ENCODE data around the gene CASP6.

Gene CASP6

GRCh38 chr4:109703664-109704361 lies 568 bp upstream of the CASP6 start:
- H3K9me3 ChIP-seq (ENCODE audit: insufficient read depth, low read depth, low read length): no peaks in the 10 kb centered on the region
- H2BK5ac ChIP-seq (ENCODE audit: low read depth, low read length, poor library complexity): no peak overlapping the region
- H3K23ac ChIP-seq (ENCODE audit: low read length): no peak overlapping the region
- peak overlapping the region; percentile 85 for H3K4me3 ChIP-seq (ENCODE audit: low read depth, low read length)
- no peak overlapping the region for H3K27ac ChIP-seq (ENCODE audit: low read depth, low read length)
- H3K18ac ChIP-seq (ENCODE audit: low read length): no peak overlapping the region
- no peak for DNase-seq
- peak overlapping the region; percentile 12 for H3K9ac ChIP-seq (ENCODE audit: low read length)
- H3K4ac ChIP-seq (ENCODE audit: low read depth, low read length): no peak overlapping the region
- peaks cover 0 to 4% of the 10 kb centered on the region in 2 experiments for H3K36me3 ChIP-seq (ENCODE audit: control insufficient read depth in 1 of 2, insufficient read depth in 2 of 2, low read length in 2 of 2)
- peaks cover 10% of the 10 kb centered on the region for H3K79me1 ChIP-seq (ENCODE audit: low read length)
- peak overlapping the region; percentile 78 for H4K8ac ChIP-seq (ENCODE audit: low read depth, low read length)
- peak overlapping the region; percentile 34 for H2BK12ac ChIP-seq (ENCODE audit: low read length)
- peaks cover 5 to 10% of the 10 kb centered on the region in 2 experiments for H3K4me1 ChIP-seq (ENCODE audit: control insufficient read depth in 1 of 2, insufficient read depth in 2 of 2, low read length in 2 of 2)
- no peak overlapping the region for H2AK5ac ChIP-seq (ENCODE audit: low read length)
- H4K12ac ChIP-seq (ENCODE audit: low read depth, low read length): peak overlapping the region; percentile 82
- WGBS (ENCODE audit: extremely low coverage, insufficient coverage, insufficient read length): no CpG with 5 or more reads among the region's 11 CpGs
- H3K14ac ChIP-seq (ENCODE audit: low read length): peak overlapping the region; percentile 74
- H4K91ac ChIP-seq (ENCODE audit: low read depth, low read length): no peak overlapping the region
- peak overlapping the region; percentile 79 for H3K4me2 ChIP-seq (ENCODE audit: low read length)
- peak overlapping the region; percentile 64 for H2BK120ac ChIP-seq (ENCODE audit: insufficient read depth, low read length, poor library complexity)
- H3K27me3 ChIP-seq (ENCODE audit: insufficient read depth, low read length): no peaks in the 10 kb centered on the region
- H3K79me2 ChIP-seq (ENCODE audit: control insufficient read depth, insufficient read depth, low read length, poor library complexity): peaks cover 10% of the 10 kb centered on the region
- H2AFZ ChIP-seq (ENCODE audit: insufficient read depth, low read length, poor library complexity): peak overlapping the region; percentile 24

GRCh38 chr4:109701566-109702410 lies 1.5 kb downstream of the CASP6 start:
- H4K8ac ChIP-seq (ENCODE audit: low read depth, low read length): peak overlapping the region; percentile 72
- peak overlapping the region; percentile 79 for H3K4me2 ChIP-seq (ENCODE audit: low read length)
- H3K18ac ChIP-seq (ENCODE audit: low read length): no peak overlapping the region
- H2BK5ac ChIP-seq (ENCODE audit: low read depth, low read length, poor library complexity): no peak overlapping the region
- H3K9ac ChIP-seq (ENCODE audit: low read length): peak overlapping the region; percentile 62
- H3K79me2 ChIP-seq (ENCODE audit: control insufficient read depth, insufficient read depth, low read length, poor library complexity): peaks cover 10% of the 10 kb centered on the region
- no peak overlapping the region for H3K27ac ChIP-seq (ENCODE audit: low read depth, low read length)
- H3K36me3 ChIP-seq (ENCODE audit: control insufficient read depth in 1 of 2, insufficient read depth in 2 of 2, low read length in 2 of 2): peaks cover 9 to 10% of the 10 kb centered on the region in 2 experiments
- H3K27me3 ChIP-seq (ENCODE audit: insufficient read depth, low read length): no peaks in the 10 kb centered on the region
- no peak overlapping the region for H2AFZ ChIP-seq (ENCODE audit: insufficient read depth, low read length, poor library complexity)
- peak overlapping the region; percentile 53 for H3K14ac ChIP-seq (ENCODE audit: low read length)
- no peaks in the 10 kb centered on the region for H3K9me3 ChIP-seq (ENCODE audit: insufficient read depth, low read depth, low read length)
- peak overlapping the region; percentile 12 for H4K12ac ChIP-seq (ENCODE audit: low read depth, low read length)
- H3K23ac ChIP-seq (ENCODE audit: low read length): no peak overlapping the region
- peak overlapping the region; percentile 56 for H4K91ac ChIP-seq (ENCODE audit: low read depth, low read length)
- no peak overlapping the region for H2BK12ac ChIP-seq (ENCODE audit: low read length)
- peaks cover 5 to 10% of the 10 kb centered on the region in 2 experiments for H3K4me1 ChIP-seq (ENCODE audit: control insufficient read depth in 1 of 2, insufficient read depth in 2 of 2, low read length in 2 of 2)
- H2AK5ac ChIP-seq (ENCODE audit: low read length): no peak overlapping the region
- H3K79me1 ChIP-seq (ENCODE audit: low read length): peaks cover 10% of the 10 kb centered on the region
- H2BK120ac ChIP-seq (ENCODE audit: insufficient read depth, low read length, poor library complexity): no peak overlapping the region
- WGBS (ENCODE audit: extremely low coverage, insufficient coverage, insufficient read length): no CpG with 5 or more reads among the region's 21 CpGs
- H3K4me3 ChIP-seq (ENCODE audit: low read depth, low read length): peak overlapping the region; percentile 85
- H3K4ac ChIP-seq (ENCODE audit: low read depth, low read length): peak overlapping the region; percentile 59
- DNase-seq: no peak

GRCh38 chr4:109699553-109700225 lies 3.6 kb downstream of the CASP6 start:
- no peaks in the 10 kb centered on the region for H3K27me3 ChIP-seq (ENCODE audit: insufficient read depth, low read length)
- H2BK12ac ChIP-seq (ENCODE audit: low read length): no peak overlapping the region
- H4K91ac ChIP-seq (ENCODE audit: low read depth, low read length): no peak overlapping the region
- H3K14ac ChIP-seq (ENCODE audit: low read length): no peak overlapping the region
- H3K79me1 ChIP-seq (ENCODE audit: low read length): peaks cover 10% of the 10 kb centered on the region
- no peak overlapping the region for H3K18ac ChIP-seq (ENCODE audit: low read length)
- H2AK5ac ChIP-seq (ENCODE audit: low read length): no peak overlapping the region
- H4K12ac ChIP-seq (ENCODE audit: low read depth, low read length): no peak overlapping the region
- H2BK120ac ChIP-seq (ENCODE audit: insufficient read depth, low read length, poor library complexity): no peak overlapping the region
- H3K36me3 ChIP-seq (ENCODE audit: control insufficient read depth in 1 of 2, insufficient read depth in 2 of 2, low read length in 2 of 2): peaks cover 9 to 10% of the 10 kb centered on the region in 2 experiments
- peaks cover 10% of the 10 kb centered on the region for H3K79me2 ChIP-seq (ENCODE audit: control insufficient read depth, insufficient read depth, low read length, poor library complexity)
- peaks cover 5 to 10% of the 10 kb centered on the region in 2 experiments for H3K4me1 ChIP-seq (ENCODE audit: control insufficient read depth in 1 of 2, insufficient read depth in 2 of 2, low read length in 2 of 2)
- peak overlapping the region; percentile 38 for H3K23ac ChIP-seq (ENCODE audit: low read length)
- no peak overlapping the region for H3K4me2 ChIP-seq (ENCODE audit: low read length)
- peak overlapping the region; percentile 49 for H3K9ac ChIP-seq (ENCODE audit: low read length)
- no peak overlapping the region for H3K27ac ChIP-seq (ENCODE audit: low read depth, low read length)
- H3K4me3 ChIP-seq (ENCODE audit: low read depth, low read length): no peak overlapping the region
- no peak overlapping the region for H3K4ac ChIP-seq (ENCODE audit: low read depth, low read length)
- no CpG with 5 or more reads among the region's 8 CpGs for WGBS (ENCODE audit: extremely low coverage, insufficient coverage, insufficient read length)
- no peak overlapping the region for H4K8ac ChIP-seq (ENCODE audit: low read depth, low read length)
- no peak overlapping the region for H2BK5ac ChIP-seq (ENCODE audit: low read depth, low read length, poor library complexity)
- H3K9me3 ChIP-seq (ENCODE audit: insufficient read depth, low read depth, low read length): no peaks in the 10 kb centered on the region
- H2AFZ ChIP-seq (ENCODE audit: insufficient read depth, low read length, poor library complexity): no peak overlapping the region
- DNase-seq: no peak

GRCh38 chr4:109698656-109699055 lies 4.6 kb downstream of the CASP6 start:
- H2AK5ac ChIP-seq (ENCODE audit: low read length): no peak overlapping the region
- H4K12ac ChIP-seq (ENCODE audit: low read depth, low read length): no peak overlapping the region
- WGBS (ENCODE audit: extremely low coverage, insufficient coverage, insufficient read length): no CpG with 5 or more reads among the region's 1 CpG
- no peaks in the 10 kb centered on the region for H3K9me3 ChIP-seq (ENCODE audit: insufficient read depth, low read depth, low read length)
- no peak overlapping the region for H3K18ac ChIP-seq (ENCODE audit: low read length)
- H3K4ac ChIP-seq (ENCODE audit: low read depth, low read length): no peak overlapping the region
- H2BK120ac ChIP-seq (ENCODE audit: insufficient read depth, low read length, poor library complexity): no peak overlapping the region
- peaks cover 10% of the 10 kb centered on the region for H3K79me2 ChIP-seq (ENCODE audit: control insufficient read depth, insufficient read depth, low read length, poor library complexity)
- H2BK5ac ChIP-seq (ENCODE audit: low read depth, low read length, poor library complexity): no peak overlapping the region
- H2BK12ac ChIP-seq (ENCODE audit: low read length): no peak overlapping the region
- no peak overlapping the region for H4K8ac ChIP-seq (ENCODE audit: low read depth, low read length)
- H3K4me1 ChIP-seq (ENCODE audit: control insufficient read depth in 1 of 2, insufficient read depth in 2 of 2, low read length in 2 of 2): peaks cover 5 to 10% of the 10 kb centered on the region in 2 experiments
- no peak overlapping the region for H3K27ac ChIP-seq (ENCODE audit: low read depth, low read length)
- H3K79me1 ChIP-seq (ENCODE audit: low read length): peaks cover 10% of the 10 kb centered on the region
- no peak overlapping the region for H4K91ac ChIP-seq (ENCODE audit: low read depth, low read length)
- no peak overlapping the region for H3K4me3 ChIP-seq (ENCODE audit: low read depth, low read length)
- no peak overlapping the region for H3K14ac ChIP-seq (ENCODE audit: low read length)
- H2AFZ ChIP-seq (ENCODE audit: insufficient read depth, low read length, poor library complexity): no peak overlapping the region
- H3K27me3 ChIP-seq (ENCODE audit: insufficient read depth, low read length): no peaks in the 10 kb centered on the region
- H3K9ac ChIP-seq (ENCODE audit: low read length): no peak overlapping the region
- H3K36me3 ChIP-seq (ENCODE audit: control insufficient read depth in 1 of 2, insufficient read depth in 2 of 2, low read length in 2 of 2): peaks cover 9 to 14% of the 10 kb centered on the region in 2 experiments
- DNase-seq: no peak
- H3K4me2 ChIP-seq (ENCODE audit: low read length): no peak overlapping the region
- H3K23ac ChIP-seq (ENCODE audit: low read length): no peak overlapping the region
